GM12878 (cell line): ENCODE results near the gene PSRC1. TPM values are rescaled to one million over a fixed set of nuclear protein-coding genes. Genes with fewer than 3 reads are reported as not detected.

ENCODE experiments used
- ATAC-seq: fragments of 200-7000 bp; cut with Tn5 transposase; 3 replicates; pipeline ENCODE4 v1.9.1; 2020; ENCODE audit warnings: mild to moderate bottlenecking, moderate library complexity
- BruUV-seq: library from RNA; stranded (reverse); fragments of 400-500 nt; replicated peaks from 2 replicates; lab custom pipeline; 2021; lab: Mats Ljungman, UMichigan
- CTCF ChIA-PET: fragments of 300-600 bp; sonication (Branson Sonifier 250); formaldehyde crosslinking; extraction: SDS; loops from one replicate; lab custom pipeline; 2021; ENCODE audit warnings: inconsistent platforms; lab: Yijun Ruan, JAX
- POLR2A ChIA-PET: fragments of 350-600 bp; formaldehyde crosslinking; extraction: SDS; loops from one replicate; lab custom pipeline; 2021; ENCODE audit warnings: inconsistent platforms; lab: Charles Lee
- RAD21 ChIA-PET: fragments of 300-600 bp; sonication (Branson Sonifier 250); formaldehyde crosslinking; loops from one replicate; lab custom pipeline; 2023; ENCODE audit warnings: antibody characterized with exemption; ENCODE audit not compliant: unreplicated experiment; lab: Charles Lee
- SMC1A ChIA-PET: fragments of 300-600 bp; sonication (Branson Sonifier 250); formaldehyde crosslinking; loops from one replicate; lab custom pipeline; 2023; ENCODE audit not compliant: unreplicated experiment, uncharacterized antibody; lab: Charles Lee
- DNase-seq: peaks from one replicate; pipeline ENCODE4 v3.0.0-alpha.2; 2011; ENCODE audit warnings: low read depth, low spot score
- FAIRE-seq: peaks from 3 replicates; lab custom pipeline; 2011; peaks lifted over from hg19 to GRCh38; lab: Jason Lieb, UNC
- H2AFZ ChIP-seq: 2 replicates; pipeline ENCODE4 v1.6.0; 2011; ENCODE audit warnings: low read depth, low read length, control low read depth; ENCODE audit not compliant: control insufficient read depth
- H3K27ac ChIP-seq: 2 replicates; pipeline ENCODE4 v1.5.1; 2011; ENCODE audit warnings: control low read depth; ENCODE audit not compliant: control insufficient read depth, insufficient read depth
- H3K27me3 ChIP-seq, 2 experiments: replicated peaks in 1 of 2; 2 replicates each; pipeline versions ENCODE4 v1.6.0 to v1.6.1; 2011; ENCODE audit warnings: low read length in 1 of 2; ENCODE audit not compliant: control insufficient read depth in 2 of 2, insufficient read depth in 2 of 2
- H3K36me3 ChIP-seq, 2 experiments: 2 replicates each; pipeline ENCODE4 v1.5.1; 2011; ENCODE audit warnings: low read length in 1 of 2; ENCODE audit not compliant: control insufficient read depth in 2 of 2, insufficient read depth in 2 of 2
- H3K4me1 ChIP-seq: 2 replicates; pipeline ENCODE4 v1.6.1; 2011; ENCODE audit warnings: mild to moderate bottlenecking, low read length, moderate library complexity, mixed read lengths; ENCODE audit not compliant: control insufficient read depth, insufficient read depth
- H3K4me2 ChIP-seq: 2 replicates; pipeline ENCODE4 v1.6.0; 2011; ENCODE audit warnings: control low read depth; ENCODE audit not compliant: control insufficient read depth, insufficient read depth
- H3K4me3 ChIP-seq: fragments of 200-600 bp; sonication (generic); 2 replicates; pipeline ENCODE4 v1.5.1; 2016
- H3K79me2 ChIP-seq: 2 replicates; pipeline ENCODE4 v1.6.0; 2011; ENCODE audit warnings: low read length; ENCODE audit not compliant: control insufficient read depth, insufficient read depth
- H3K9ac ChIP-seq: 2 replicates; pipeline ENCODE4 v1.8.0; 2011; ENCODE audit warnings: low read length, control low read depth, mixed read lengths; ENCODE audit not compliant: control insufficient read depth, insufficient read depth
- H3K9me3 ChIP-seq: replicated peaks from 3 replicates; pipeline ENCODE4 v1.5.1; 2011; ENCODE audit warnings: mild to moderate bottlenecking, low read length; ENCODE audit not compliant: control insufficient read depth, insufficient read depth
- H4K20me1 ChIP-seq: 2 replicates; pipeline ENCODE4 v1.6.0; 2011; ENCODE audit not compliant: control insufficient read depth, insufficient read depth
- BMI1 ChIP-seq: fragments of 450-650 bp; IDR thresholded peaks from 2 replicates; pipeline ENCODE4 v1.6.1; 2016; ENCODE audit warnings: mild to moderate bottlenecking, moderate library complexity, borderline replicate concordance
- EGR1 ChIP-seq, 2 experiments: IDR thresholded peaks; 1 replicate in 1 of 2; 2 replicates in 1 of 2; pipeline ENCODE4 v1.6.1; 2011 to 2012; ENCODE audit warnings: low read depth in 2 of 2, low read length in 2 of 2, borderline replicate concordance in 1 of 2, mild to moderate bottlenecking in 1 of 2, moderate library complexity in 1 of 2
- MTA3 ChIP-seq: IDR thresholded peaks from 2 replicates; pipeline ENCODE4 v1.6.1; 2012; ENCODE audit warnings: low read length, inconsistent platforms, borderline replicate concordance
- MYB ChIP-seq: fragments of 150-350 bp; IDR thresholded peaks from 2 replicates; pipeline ENCODE4 v1.6.1; 2014; ENCODE audit warnings: mild to moderate bottlenecking, low read depth, low read length, borderline replicate concordance
- NFIC ChIP-seq: IDR thresholded peaks from 2 replicates; pipeline ENCODE4 v1.6.1; 2012; ENCODE audit warnings: low read depth, mild to moderate bottlenecking, inconsistent platforms, low read length, moderate library complexity
- RCOR1 ChIP-seq: conservative IDR thresholded peaks from 2 replicates; pipeline ENCODE4 v1.6.1; 2012; ENCODE audit warnings: low read depth, low read length, improper control_type of control experiment
- SIX5 ChIP-seq: IDR thresholded peaks from 2 replicates; pipeline ENCODE4 v1.6.1; 2011; ENCODE audit warnings: mild to moderate bottlenecking, low read depth, low read length, moderate library complexity; ENCODE audit not compliant: severe bottlenecking
- ZNF24 ChIP-seq: fragments of 450-650 bp; IDR thresholded peaks from 2 replicates; pipeline ENCODE4 v1.6.1; 2017; ENCODE audit warnings: antibody characterized with exemption, mild to moderate bottlenecking
- WGBS: methylation state at CpG from one replicate; pipeline ENCODE4 v1.1.6; 2016; ENCODE audit warnings: low lambda C conversion rate; ENCODE audit not compliant: insufficient replicate concordance, insufficient coverage; ENCODE audit errors: missing lambda C conversion rate; 5-methylcytosine and 5-hydroxymethylcytosine counted together
- in situ Hi-C: fragments of 300-500 bp; cut with MboI; formaldehyde crosslinking; loops from 9 replicates; pipeline ENCODE4 v1.14.3; 2018; ENCODE audit warnings: mixed read lengths
- intact Hi-C: fragments of 100-400 bp; cut with micrococcal nuclease; formaldehyde crosslinking; loops from one replicate; pipeline ENCODE4 v1.14.2; 2022; ENCODE audit not compliant: unreplicated experiment
- polyA plus RNA-seq, 11 experiments: library from polyadenylated mRNA; depleted of rRNA in 4 of 11; unstranded in 6 of 11; stranded (reverse) in 5 of 11; fragments of >200 nt; fragmentation: Nextera tagmentation in 4 of 11; fragmentation: Illumina TruSeq in 1 of 11; extraction: Ambion mirVana in 4 of 11; extraction: Trizol in 1 of 11; gene quantifications; 1 replicate in 1 of 11; 2 replicates in 10 of 11; pipeline versions ENCODE4 v1.2.1 to v1.2.3, GENCODE V29; 2011 to 2016; ENCODE audit warnings: inconsistent platforms in 2 of 11, missing spikeins in 2 of 11, low read depth in 1 of 11
- total RNA-seq, 4 experiments: library from RNA; depleted of rRNA in 3 of 4; stranded (reverse); fragments of >200 nt in 3 of 4; fragmentation: Illumina TruSeq in 1 of 4; extraction: Trizol in 1 of 4; gene quantifications; 2 replicates each; pipeline versions ENCODE4 v1.2.1 to v1.2.3, GENCODE V29; 2013 to 2021
- TF ChIP-seq, protein P1 (sequence below): fragments of 450-650 bp; formaldehyde crosslinking; IDR thresholded peaks from 2 replicates; pipeline ENCODE4 v1.4.0; 2020; ENCODE audit warnings: mild to moderate bottlenecking, moderate library complexity
- TF ChIP-seq, protein P2 (sequence below): IDR thresholded peaks from 2 replicates; pipeline ENCODE4 v1.6.1; 2012; ENCODE audit warnings: low read depth, low read length, improper control_type of control experiment

The PSRC1 gene
- total and polyA plus RNA-seq, 10 of the 15 experiments (the other 5 are each of a cell fraction or from before 2014, with no cell fraction given) = 1.2 to 11.8 (median 4.9) TPM

DNA sequence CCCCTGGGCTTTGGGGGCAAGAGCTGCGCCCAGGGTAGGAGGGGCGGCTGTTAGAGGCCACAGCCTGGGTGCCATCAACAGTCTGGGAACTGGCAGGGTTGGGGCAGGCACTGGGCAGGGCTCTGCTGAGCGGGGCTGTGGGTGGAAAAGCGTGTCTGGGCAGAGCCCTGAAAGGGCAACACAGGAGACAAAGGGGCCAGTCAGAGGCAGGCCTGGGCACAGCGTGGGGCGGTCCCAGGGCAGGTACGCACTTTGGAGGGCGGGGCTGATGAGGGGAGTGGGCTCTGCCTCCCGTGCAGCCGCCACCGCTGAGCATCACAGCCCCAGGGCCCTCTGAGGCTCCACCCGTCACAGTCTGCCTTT is 19.7 kb downstream of the PSRC1 start:
- 53% methylated on average over 12 of the region's 12 CpGs for WGBS
- no TSS peak for BruUV-seq

DNA sequence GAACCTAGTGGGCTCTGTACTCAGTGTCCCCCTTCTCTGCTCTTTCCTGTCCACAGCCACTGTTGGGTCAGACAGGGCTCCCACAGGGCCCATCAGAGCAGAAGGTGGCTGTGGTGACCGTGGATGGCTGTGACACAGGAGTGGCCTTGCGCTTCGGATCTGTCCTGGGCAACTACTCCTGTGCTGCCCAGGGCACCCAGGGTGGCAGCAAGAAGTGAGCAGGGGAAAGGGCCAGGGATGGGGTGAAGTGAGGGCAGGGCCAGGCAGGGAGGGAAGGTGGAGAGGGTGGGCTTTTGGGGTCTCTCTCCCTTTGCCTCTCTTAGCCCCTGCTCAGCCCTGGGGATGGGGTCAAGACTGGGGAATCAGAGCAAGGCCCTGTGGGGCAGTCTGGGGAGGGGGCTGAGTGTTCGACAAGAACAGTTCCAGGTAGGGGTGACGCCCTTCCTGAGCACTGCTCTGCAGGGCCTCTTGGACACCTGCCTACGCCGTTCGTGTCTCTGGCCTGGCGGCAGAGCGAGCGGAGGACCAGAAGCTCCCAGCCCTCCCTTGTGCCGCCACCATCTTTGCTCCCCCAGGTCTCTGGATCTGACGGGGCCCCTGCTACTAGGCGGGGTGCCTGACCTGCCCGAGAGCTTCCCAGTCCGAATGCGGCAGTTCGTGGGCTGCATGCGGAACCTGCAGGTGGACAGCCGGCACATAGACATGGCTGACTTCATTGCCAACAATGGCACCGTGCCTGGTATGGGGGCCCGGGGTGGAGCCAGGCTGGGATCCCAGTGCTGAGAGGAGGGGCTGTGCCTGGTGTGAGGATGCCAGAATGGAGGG is 20.5 kb downstream of the PSRC1 start:
- H3K4me1 ChIP-seq = no peaks in the 10 kb centered on the region
- no TSS peak for BruUV-seq
- no peaks in the 10 kb centered on the region for H3K79me2 ChIP-seq
- WGBS = 60% methylated on average over 15 of the region's 22 CpGs
- RAD21 ChIA-PET = interaction anchor here (0.8 kb wide), 1 partner anchor 138 kb away, joined by 3 read pairs; no protein-coding TSS in a partner anchor
- H2AFZ ChIP-seq = no peak overlapping the region
- H3K27me3 ChIP-seq = no peaks in the 10 kb centered on the region
- no peak overlapping the region for H3K4me3 ChIP-seq
- no peak for DNase-seq
- no peak overlapping the region for H3K9ac ChIP-seq
- no peaks in the 10 kb centered on the region for H3K36me3 ChIP-seq
- intact Hi-C loops (loop anchor here (1.0 kb wide), 2 partner anchors 137 to 270 kb away; no protein-coding TSS in a partner anchor), in situ Hi-C loops (loop anchor here (5.0 kb wide), 2 partner anchors 140 to 270 kb away; no protein-coding TSS in a partner anchor)
- H3K9me3 ChIP-seq = no peaks in the 10 kb centered on the region
- no peak overlapping the region for H3K27ac ChIP-seq
- CTCF ChIA-PET = interaction anchor here (1.0 to 4.6 kb wide), 6 partner anchors 9 to 270 kb away, joined by 3 to 45 read pairs (median 4); partner anchors contain the start of genes SARS1 and SORT1
- H4K20me1 ChIP-seq = no peaks in the 10 kb centered on the region
- SMC1A ChIA-PET = interaction anchor here (1.1 to 1.3 kb wide), 2 partner anchors 140 to 270 kb away, joined by 3 read pairs; no protein-coding TSS in a partner anchor
- no peak for ATAC-seq
- POLR2A ChIA-PET = no interaction called here
- no peak for FAIRE-seq
- H3K4me2 ChIP-seq = no peak overlapping the region
- TF ChIP-seq BMI1 = no peak
- TF ChIP-seq, protein P1, sequence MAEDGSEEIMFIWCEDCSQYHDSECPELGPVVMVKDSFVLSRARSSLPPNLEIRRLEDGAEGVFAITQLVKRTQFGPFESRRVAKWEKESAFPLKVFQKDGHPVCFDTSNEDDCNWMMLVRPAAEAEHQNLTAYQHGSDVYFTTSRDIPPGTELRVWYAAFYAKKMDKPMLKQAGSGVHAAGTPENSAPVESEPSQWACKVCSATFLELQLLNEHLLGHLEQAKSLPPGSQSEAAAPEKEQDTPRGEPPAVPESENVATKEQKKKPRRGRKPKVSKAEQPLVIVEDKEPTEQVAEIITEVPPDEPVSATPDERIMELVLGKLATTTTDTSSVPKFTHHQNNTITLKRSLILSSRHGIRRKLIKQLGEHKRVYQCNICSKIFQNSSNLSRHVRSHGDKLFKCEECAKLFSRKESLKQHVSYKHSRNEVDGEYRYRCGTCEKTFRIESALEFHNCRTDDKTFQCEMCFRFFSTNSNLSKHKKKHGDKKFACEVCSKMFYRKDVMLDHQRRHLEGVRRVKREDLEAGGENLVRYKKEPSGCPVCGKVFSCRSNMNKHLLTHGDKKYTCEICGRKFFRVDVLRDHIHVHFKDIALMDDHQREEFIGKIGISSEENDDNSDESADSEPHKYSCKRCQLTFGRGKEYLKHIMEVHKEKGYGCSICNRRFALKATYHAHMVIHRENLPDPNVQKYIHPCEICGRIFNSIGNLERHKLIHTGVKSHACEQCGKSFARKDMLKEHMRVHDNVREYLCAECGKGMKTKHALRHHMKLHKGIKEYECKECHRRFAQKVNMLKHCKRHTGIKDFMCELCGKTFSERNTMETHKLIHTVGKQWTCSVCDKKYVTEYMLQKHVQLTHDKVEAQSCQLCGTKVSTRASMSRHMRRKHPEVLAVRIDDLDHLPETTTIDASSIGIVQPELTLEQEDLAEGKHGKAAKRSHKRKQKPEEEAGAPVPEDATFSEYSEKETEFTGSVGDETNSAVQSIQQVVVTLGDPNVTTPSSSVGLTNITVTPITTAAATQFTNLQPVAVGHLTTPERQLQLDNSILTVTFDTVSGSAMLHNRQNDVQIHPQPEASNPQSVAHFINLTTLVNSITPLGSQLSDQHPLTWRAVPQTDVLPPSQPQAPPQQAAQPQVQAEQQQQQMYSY (CRISPR knock-in tag) = no peak
- TF ChIP-seq ZNF24 = no peak
- TF ChIP-seq SIX5 = no peak
- no peak for TF ChIP-seq NFIC
- TF ChIP-seq EGR1 (IDR thresholded peaks at IDR 0.05; ENCODE audit: borderline replicate concordance in 1 of 2, low read depth in 2 of 2, low read length in 2 of 2) = no peak
- TF ChIP-seq, protein P2, sequence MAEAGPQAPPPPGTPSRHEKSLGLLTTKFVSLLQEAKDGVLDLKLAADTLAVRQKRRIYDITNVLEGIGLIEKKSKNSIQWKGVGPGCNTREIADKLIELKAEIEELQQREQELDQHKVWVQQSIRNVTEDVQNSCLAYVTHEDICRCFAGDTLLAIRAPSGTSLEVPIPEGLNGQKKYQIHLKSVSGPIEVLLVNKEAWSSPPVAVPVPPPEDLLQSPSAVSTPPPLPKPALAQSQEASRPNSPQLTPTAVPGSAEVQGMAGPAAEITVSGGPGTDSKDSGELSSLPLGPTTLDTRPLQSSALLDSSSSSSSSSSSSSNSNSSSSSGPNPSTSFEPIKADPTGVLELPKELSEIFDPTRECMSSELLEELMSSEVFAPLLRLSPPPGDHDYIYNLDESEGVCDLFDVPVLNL = no peak
- TF ChIP-seq RCOR1 = no peak

More for the DNA sequence above, 19.7 kb downstream of the PSRC1 start:
- ChIA-PET RAD21 (interaction anchor here (0.8 to 1.4 kb wide), 2 partner anchors 137 to 268 kb away, joined by 3 to 6 read pairs; no protein-coding TSS in a partner anchor), SMC1A (interaction anchor here (0.9 kb wide), 1 partner anchor 285 kb away, joined by 3 read pairs; the partner anchor contains the start of gene GNAI3), POLR2A (no interaction called here), CTCF (interaction anchor here (1.0 to 4.6 kb wide), 7 partner anchors 10 to 269 kb away, joined by 3 to 45 read pairs (median 5); partner anchors contain the start of genes SARS1 and SORT1)
- in situ Hi-C loops (loop anchor here (5.0 kb wide), 2 partner anchors 139 to 269 kb away; no protein-coding TSS in a partner anchor), intact Hi-C loops (loop anchor here (1.0 kb wide), 2 partner anchors 136 to 269 kb away; no protein-coding TSS in a partner anchor)
- H3K27ac ChIP-seq = no peak overlapping the region
- DNase-seq (no peak), ATAC-seq (peak; percentile 32), FAIRE-seq (no peak)
- no peaks in the 10 kb centered on the region for H3K27me3 ChIP-seq
- H3K79me2 ChIP-seq = no peaks in the 10 kb centered on the region
- no peaks in the 10 kb centered on the region for H3K4me1 ChIP-seq
- TF ChIP-seq MYB = no peak
- no peak for TF ChIP-seq ZNF24
- no peak for TF ChIP-seq MTA3
- no peaks in the 10 kb centered on the region for H4K20me1 ChIP-seq
- no peak overlapping the region for H2AFZ ChIP-seq
- H3K4me2 ChIP-seq = no peak overlapping the region
- no peak overlapping the region for H3K4me3 ChIP-seq
- H3K9me3 ChIP-seq = no peaks in the 10 kb centered on the region
- H3K36me3 ChIP-seq = no peaks in the 10 kb centered on the region
- no peak overlapping the region for H3K9ac ChIP-seq
